GM18499 (cell line): ENCODE measurements around the gene NUTM2G.
"Not testable (repeated sequence)": the region's sequence is repeated elsewhere in the genome, so short reads cannot be mapped to it uniquely, and the experiment has no call there.

Experiments used
- ATAC-seq: cut with Tn5 transposase; IDR thresholded peaks from one replicate; pipeline ENCODE4 v1.9.1; 2021; ENCODE audit warnings: moderate number of reproducible peaks; ENCODE audit not compliant: insufficient read depth, unreplicated experiment

The NUTM2G gene

DNA sequence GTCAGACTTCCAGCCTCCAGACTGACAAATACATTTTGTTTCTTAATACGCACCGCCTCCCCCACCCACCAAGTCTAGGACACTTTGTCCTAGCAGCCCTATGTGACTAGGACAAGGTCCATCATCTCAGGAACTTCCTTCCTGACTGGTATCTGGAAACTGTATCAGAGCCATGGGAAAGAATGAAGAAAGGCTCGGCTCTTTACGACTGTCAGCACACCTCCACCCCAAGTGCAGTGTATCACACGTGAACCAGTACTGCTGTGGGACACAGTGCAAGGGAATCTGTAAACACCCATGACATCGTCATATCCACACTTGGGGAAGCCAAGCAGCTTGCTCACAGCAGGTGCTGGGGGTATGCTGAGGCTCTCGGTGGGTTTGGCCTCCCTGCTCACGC lies 13.0 kb downstream of the NUTM2G start:
- not testable (repeated sequence) for ATAC-seq

DNA sequence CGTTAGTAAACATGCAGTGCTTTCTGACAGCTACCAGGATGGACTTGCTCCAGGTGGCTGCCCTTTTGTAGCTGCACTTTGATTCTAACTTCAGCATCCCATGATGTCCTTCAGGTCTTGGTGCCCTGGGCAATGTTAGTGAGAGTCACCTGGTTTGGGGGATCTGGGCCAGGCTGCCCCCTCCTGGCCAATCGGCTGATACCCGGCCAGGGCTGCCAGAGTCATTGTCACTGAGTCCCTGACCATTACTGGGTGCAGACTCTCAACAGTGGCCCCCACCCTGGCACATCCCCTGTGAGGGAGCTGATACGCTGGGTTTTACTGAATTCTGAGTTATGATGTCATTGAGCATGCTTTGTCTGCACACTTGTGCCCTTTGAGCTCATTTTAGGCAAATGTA lies 13.5 kb downstream of the NUTM2G start:
- ATAC-seq = not testable (repeated sequence)

DNA sequence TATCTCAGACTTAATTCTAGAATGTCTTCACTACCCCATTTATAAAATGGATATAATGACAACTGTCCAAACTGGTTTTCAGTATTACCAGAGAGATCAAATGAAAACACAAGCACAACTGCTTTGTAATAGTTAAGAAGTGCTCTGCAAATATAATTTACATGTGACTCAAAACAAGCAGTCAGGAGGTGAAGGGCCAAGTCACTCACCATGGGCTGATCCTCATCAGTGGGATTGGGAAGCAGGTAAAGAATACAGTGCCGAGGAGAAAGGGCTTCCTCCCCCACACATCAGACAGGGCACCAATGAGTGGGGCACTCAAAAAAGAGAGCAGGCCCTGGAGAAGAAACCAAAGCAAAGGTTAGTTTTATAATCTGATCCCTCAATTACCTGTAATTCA lies 20.7 kb downstream of the NUTM2G start:
- ATAC-seq = not testable (repeated sequence)

DNA sequence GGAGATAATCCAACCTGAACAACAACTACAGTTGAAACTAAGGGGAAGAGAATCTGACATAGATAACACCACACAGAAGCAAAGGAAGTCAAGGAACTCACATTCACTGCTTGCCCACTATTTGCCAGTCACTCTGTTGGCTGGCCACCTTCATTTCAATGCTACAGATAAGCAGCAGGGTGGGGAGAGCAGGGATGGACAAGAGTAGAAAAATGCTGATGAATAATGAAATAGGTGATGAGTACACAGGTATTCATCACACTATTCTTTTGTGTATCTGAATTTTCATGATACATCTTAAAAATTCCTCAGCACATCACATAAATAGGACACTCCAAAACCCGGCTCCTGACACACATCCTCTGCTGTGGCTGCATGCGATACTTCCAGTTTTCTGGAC lies 21.9 kb downstream of the NUTM2G start:
- not testable (repeated sequence) for ATAC-seq

DNA sequence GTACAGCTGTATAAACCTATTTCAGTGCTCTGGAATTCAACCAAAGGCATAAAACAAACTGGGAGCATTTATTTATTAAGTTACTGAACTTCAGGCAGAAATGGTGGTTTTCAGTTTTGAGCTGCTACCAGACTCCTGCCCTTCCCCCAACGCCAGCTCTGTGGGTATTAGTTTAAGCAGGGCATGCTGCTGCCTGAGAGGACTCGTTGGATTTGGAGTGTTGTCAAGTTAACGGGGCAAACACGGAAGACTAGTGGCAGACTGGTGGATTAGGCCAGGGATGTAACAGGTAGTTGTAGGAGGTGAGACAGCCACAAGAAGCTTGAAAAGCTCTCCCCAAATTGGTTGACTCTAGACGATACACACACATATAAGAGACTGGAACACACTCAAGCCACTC lies 38.9 kb downstream of the NUTM2G start:
- not testable (repeated sequence) for ATAC-seq

DNA sequence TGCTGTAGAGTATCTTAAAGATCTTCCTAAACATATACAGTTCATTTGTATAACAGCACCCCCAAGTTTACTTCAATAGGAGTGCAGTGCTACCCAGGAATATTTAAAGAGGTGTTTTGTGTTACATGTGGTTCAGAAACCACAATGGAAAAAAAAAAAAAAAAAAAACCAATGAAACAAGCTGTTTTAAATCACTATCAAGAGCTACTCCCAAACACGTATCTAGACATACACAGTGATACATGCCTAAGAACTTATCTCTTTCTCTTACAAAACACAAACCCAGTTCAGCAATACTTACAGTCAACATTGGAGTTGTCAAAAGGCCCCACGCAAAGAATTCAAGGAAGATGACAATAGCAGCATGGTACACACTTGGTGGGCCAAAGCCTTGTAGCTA lies 43.9 kb downstream of the NUTM2G start:
- ATAC-seq = not testable (repeated sequence)

DNA sequence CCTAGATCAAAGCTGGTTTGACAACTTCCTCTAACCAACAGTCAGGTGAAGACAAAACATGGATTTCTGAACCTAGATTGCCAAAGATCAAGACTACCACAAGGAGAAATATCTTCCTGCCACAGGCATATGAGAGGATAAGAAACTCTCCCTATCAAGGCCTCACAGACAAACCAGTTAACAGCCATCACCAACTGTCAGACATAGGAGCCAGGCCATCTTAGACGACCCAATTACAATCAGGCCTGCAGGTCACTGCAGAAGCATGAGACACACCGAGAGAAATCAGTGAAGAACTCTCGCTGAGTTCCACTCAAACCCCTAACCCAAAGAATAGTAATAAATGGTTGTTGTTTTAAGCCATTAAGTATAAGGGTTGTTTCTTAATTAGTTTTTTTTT lies 45.4 kb downstream of the NUTM2G start:
- not testable (repeated sequence) for ATAC-seq

DNA sequence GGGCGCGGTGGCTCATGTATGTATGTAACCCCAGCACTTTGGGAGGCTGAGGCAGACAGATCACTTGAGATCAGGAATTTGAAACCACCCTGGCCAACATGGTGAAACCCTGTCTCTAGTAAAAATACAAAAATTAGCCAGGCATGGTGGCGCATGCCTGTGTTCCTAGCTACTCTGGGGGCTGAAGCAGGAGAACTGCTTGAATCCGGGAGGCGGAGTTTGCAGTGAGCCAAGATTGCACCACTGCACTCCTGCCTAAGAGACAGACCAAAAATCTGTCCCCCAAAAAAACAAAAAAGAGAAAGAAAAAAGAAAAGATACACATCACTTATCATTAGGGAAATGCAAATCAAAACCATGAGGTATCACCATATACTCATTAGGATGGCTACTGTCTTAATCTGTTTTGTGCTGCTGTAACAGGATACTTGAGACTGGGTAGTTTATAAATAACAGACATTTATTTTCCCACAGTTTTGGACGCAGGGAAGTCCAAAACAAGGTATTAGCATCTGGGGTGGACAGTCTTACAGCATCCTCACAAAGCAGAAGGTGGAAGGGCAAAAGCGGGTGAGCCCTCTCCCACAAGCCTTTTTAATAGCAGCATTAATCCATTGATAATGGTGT lies 55.0 kb downstream of the NUTM2G start:
- not testable (repeated sequence) for ATAC-seq

DNA sequence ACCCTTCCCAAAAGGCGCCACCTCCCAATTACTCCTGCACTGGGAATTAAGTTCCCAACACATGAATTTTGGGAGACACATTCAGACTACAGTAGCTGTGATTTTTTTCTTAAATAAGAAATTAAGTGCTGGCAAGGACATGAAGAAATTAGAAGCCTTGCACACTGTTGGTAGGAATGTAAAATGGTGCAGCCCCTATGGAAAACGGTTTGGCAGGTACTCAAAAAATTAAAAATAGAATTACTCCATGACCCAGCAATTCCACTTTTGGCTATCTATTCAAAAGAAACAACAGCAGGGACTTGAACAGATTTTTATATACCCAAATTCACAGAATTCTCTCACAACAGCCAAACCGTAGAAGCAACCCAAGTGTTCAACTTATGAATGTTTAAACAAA lies 55.5 kb downstream of the NUTM2G start:
- ATAC-seq = not testable (repeated sequence)

DNA sequence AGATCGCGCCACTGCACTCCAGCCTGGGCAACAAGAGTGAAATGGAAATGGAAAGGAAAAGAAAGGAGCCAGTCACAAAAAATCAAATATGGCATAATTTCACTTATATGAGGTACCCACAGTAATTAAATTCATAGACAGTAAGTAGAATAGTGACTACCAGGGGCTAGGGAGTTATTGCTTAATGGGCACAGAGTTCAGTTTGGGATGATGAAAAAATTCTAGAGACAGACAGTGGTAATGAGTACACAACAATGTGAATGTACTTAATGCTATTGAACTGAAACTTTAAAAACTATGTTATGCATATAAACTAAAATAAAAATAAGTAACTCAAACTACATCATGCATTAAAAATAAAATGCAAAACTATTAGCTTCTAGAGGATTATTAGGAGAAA lies 56.2 kb downstream of the NUTM2G start:
- ATAC-seq = not testable (repeated sequence)
